WTC11 (cell line): ENCODE data around the gene SPINK8. TPM values are rescaled to one million over a fixed set of nuclear protein-coding genes. Genes with fewer than 3 reads are reported as not detected.
"Not testable (repeated sequence)": the region's sequence is repeated elsewhere in the genome, so short reads cannot be mapped to it uniquely, and the experiment has no call there.

Source experiments
- ATAC-seq: fragments of 200-7000 bp; cut with Tn5 transposase; 2 replicates; pipeline ENCODE4 v1.10.0; 2021; ENCODE audit warnings: mild to moderate bottlenecking, moderate library complexity
- CTCF ChIA-PET: fragments of 300-600 bp; sonication (Branson Sonifier 250); formaldehyde crosslinking; loops from one replicate; lab custom pipeline; 2021; ENCODE audit warnings: antibody characterized with exemption; lab: Charles Lee
- POLR2A ChIA-PET: fragments of 350-600 bp; sonication (Branson Sonifier 250); formaldehyde crosslinking; loops from one replicate; lab custom pipeline; 2021; ENCODE audit warnings: antibody characterized with exemption; lab: Charles Lee
- DNase-seq: peaks from one replicate; pipeline ENCODE4 v3.0.0; 2021; ENCODE audit warnings: low spot score
- H3K27ac Mint-ChIP-seq: 2 replicates; pipeline ENCODE4 v1.8.0; 2021; ENCODE audit warnings: mixed read lengths
- H3K27me3 Mint-ChIP-seq: 2 replicates; pipeline ENCODE4 v1.8.0; 2021; ENCODE audit warnings: low read depth, mild to moderate bottlenecking, moderate library complexity, mixed read lengths
- H3K36me3 Mint-ChIP-seq: 2 replicates; pipeline ENCODE4 v1.8.0; 2021; ENCODE audit warnings: mixed read lengths
- H3K4me1 Mint-ChIP-seq: 2 replicates; pipeline ENCODE4 v1.8.0; 2022; ENCODE audit warnings: mixed read lengths
- H3K4me3 Mint-ChIP-seq: 2 replicates; pipeline ENCODE4 v1.8.0; 2021; ENCODE audit warnings: mild to moderate bottlenecking, moderate library complexity, mixed read lengths
- H3K9me3 Mint-ChIP-seq: 2 replicates; pipeline ENCODE4 v1.8.0; 2021; ENCODE audit warnings: mixed read lengths
- ARID4B ChIP-seq: sonication (generic); formaldehyde crosslinking; IDR thresholded peaks from 2 replicates; pipeline ENCODE4 v1.8.0; 2023; ENCODE audit warnings: missing genetic modification reagents, mild to moderate bottlenecking, borderline replicate concordance
- ATF3 ChIP-seq: sonication (generic); formaldehyde crosslinking; conservative IDR thresholded peaks from 2 replicates; pipeline ENCODE4 v1.8.1; 2022; ENCODE audit warnings: mild to moderate bottlenecking, missing genetic modification reagents
- ATF6 ChIP-seq: sonication (generic); formaldehyde crosslinking; IDR thresholded peaks from 2 replicates; pipeline ENCODE4 v1.8.1; 2023; ENCODE audit warnings: mild to moderate bottlenecking, missing genetic modification reagents
- JUN ChIP-seq: sonication (generic); formaldehyde crosslinking; IDR thresholded peaks from 2 replicates; pipeline ENCODE4 v1.8.0; 2023; ENCODE audit warnings: mild to moderate bottlenecking, missing genetic modification reagents
- NFYB ChIP-seq: sonication (generic); formaldehyde crosslinking; conservative IDR thresholded peaks from 2 replicates; pipeline ENCODE4 v1.8.0; 2022; ENCODE audit warnings: low read depth, missing genetic modification reagents
- NR1H2 ChIP-seq: sonication (generic); formaldehyde crosslinking; IDR thresholded peaks from 2 replicates; pipeline ENCODE4 v1.9.0; 2021; ENCODE audit warnings: mild to moderate bottlenecking, moderate library complexity, missing genetic modification reagents
- PREB ChIP-seq: sonication (generic); formaldehyde crosslinking; IDR thresholded peaks from 2 replicates; pipeline ENCODE4 v1.8.1; 2022; ENCODE audit warnings: mild to moderate bottlenecking, missing genetic modification reagents, moderate library complexity, borderline replicate concordance
- TEAD4 ChIP-seq: sonication (generic); formaldehyde crosslinking; IDR thresholded peaks from 2 replicates; pipeline ENCODE4 v1.8.0; 2022; ENCODE audit warnings: mild to moderate bottlenecking, missing genetic modification reagents
- TP53 ChIP-seq: sonication (generic); formaldehyde crosslinking; IDR thresholded peaks from 2 replicates; pipeline ENCODE4 v1.8.1; 2023; ENCODE audit warnings: mild to moderate bottlenecking, missing genetic modification reagents
- ZBTB21 ChIP-seq: sonication (generic); formaldehyde crosslinking; IDR thresholded peaks from 2 replicates; pipeline ENCODE4 v1.8.1; 2023; ENCODE audit warnings: mild to moderate bottlenecking, missing genetic modification reagents, borderline replicate concordance
- ZMAT4 ChIP-seq: fragments of 250-450 bp; sonication (Bioruptor Pico); IDR thresholded peaks from 2 replicates; pipeline ENCODE4 v1.9.0; 2021; ENCODE audit warnings: mild to moderate bottlenecking
- ZNF416 ChIP-seq: fragments of 250-450 bp; sonication (Bioruptor Pico); IDR thresholded peaks from 2 replicates; pipeline ENCODE4 v1.9.0; 2021; ENCODE audit warnings: mild to moderate bottlenecking, inconsistent platforms
- ZNF671 ChIP-seq: fragments of 250-450 bp; sonication (Bioruptor Pico); IDR thresholded peaks from 2 replicates; pipeline ENCODE4 v1.8.0; 2021; ENCODE audit warnings: mild to moderate bottlenecking
- total RNA-seq: library from RNA; stranded (reverse); gene quantifications from 3 replicates; pipeline ENCODE4 v1.2.3, GENCODE V29; 2021

SPINK8 gene
- total RNA-seq, 1 experiment from 2014 or later = not detected

- TF ChIP-seq PREB (CRISPR knock-in tag) = no peak
- TF ChIP-seq ZNF416 (CRISPR knock-in tag) = no peak
- no peak for TF ChIP-seq ATF3 (CRISPR knock-in tag)
These were observed 59.8 kb downstream of the SPINK8 start (continued) for GRCh38 chr3:48273594-48274211.

GRCh38 chr3:48271763-48272498 is 61.5 kb downstream of the SPINK8 start:
- ChIA-PET POLR2A (no interaction called here), CTCF (interaction anchor here (1.4 to 7.9 kb wide), 3 partner anchors 77 to 164 kb away, joined by 5 to 91 read pairs (median 29); no protein-coding TSS in a partner anchor)
- Mint-ChIP-seq H3K4me1 (peaks cover 24% of the 10 kb centered on the region), H3K4me3 (no peak overlapping the region), H3K27ac (no peak overlapping the region), H3K27me3 (no peaks in the 10 kb centered on the region), H3K36me3 (peaks cover 68% of the 10 kb centered on the region), H3K9me3 (peaks cover 42% of the 10 kb centered on the region)
- no peak for TF ChIP-seq TP53 (CRISPR knock-in tag)
- no peak for TF ChIP-seq ZMAT4 (CRISPR knock-in tag)
- no peak for TF ChIP-seq ZBTB21 (CRISPR knock-in tag)
- no peak for TF ChIP-seq ATF6
- TF ChIP-seq JUN (CRISPR knock-in tag) = no peak
- no peak for DNase-seq
- ATAC-seq = no peak

GRCh38 chr3:48271223-48271622 is 62.2 kb downstream of the SPINK8 start:
- peak; percentile 41; the same call in 1 of the 2 replicates for TF ChIP-seq NFYB (CRISPR knock-in tag)
- peaks cover 69% of the 10 kb centered on the region for H3K36me3 Mint-ChIP-seq
- peaks cover 42% of the 10 kb centered on the region for H3K9me3 Mint-ChIP-seq
- H3K27ac Mint-ChIP-seq, DNase-seq, ATAC-seq, POLR2A ChIA-PET, H3K4me3 Mint-ChIP-seq, H3K27me3 Mint-ChIP-seq: not testable (repeated sequence)
- CTCF ChIA-PET = interaction anchor here (1.4 to 7.9 kb wide), 2 partner anchors 77 to 165 kb away, joined by 5 to 91 read pairs; no protein-coding TSS in a partner anchor
- peaks cover 17% of the 10 kb centered on the region for H3K4me1 Mint-ChIP-seq

- H3K4me3 Mint-ChIP-seq = no peak overlapping the region
- CTCF ChIA-PET = interaction anchor here (7.9 kb wide), 1 partner anchor 166 kb away, joined by 91 read pairs; no protein-coding TSS in a partner anchor
- peaks cover 8% of the 10 kb centered on the region for H3K4me1 Mint-ChIP-seq
- H3K27me3 Mint-ChIP-seq = no peaks in the 10 kb centered on the region
- POLR2A ChIA-PET = no interaction called here
- ATAC-seq (no peak), DNase-seq (no peak)
- H3K9me3 Mint-ChIP-seq = peaks cover 42% of the 10 kb centered on the region
- H3K36me3 Mint-ChIP-seq = peaks cover 78% of the 10 kb centered on the region
- H3K27ac Mint-ChIP-seq = no peak overlapping the region
- TF ChIP-seq ARID4B (CRISPR knock-in tag) (no peak), ZNF671 (CRISPR knock-in tag) (no peak), TEAD4 (CRISPR knock-in tag) (no peak), NR1H2 (CRISPR knock-in tag) (no peak)
These were observed 63.2 kb downstream of the SPINK8 start for GRCh38 chr3:48270306-48270705.
